CD4-positive, alpha-beta T cell treated with Interleukin-6 for 4 hours (primary cell): Measurements from ENCODE around the gene TRAF2.

ENCODE experiments used
- DNase-seq: peaks from one replicate; pipeline ENCODE4 v3.0.0-alpha.2; 2020; ENCODE audit warnings: mixed read lengths

The TRAF2 gene

GRCh38 chr9:136965771-136966484 is 79.6 kb downstream of the TRAF2 start:
- DNase-seq = peak; percentile 37

DNA sequence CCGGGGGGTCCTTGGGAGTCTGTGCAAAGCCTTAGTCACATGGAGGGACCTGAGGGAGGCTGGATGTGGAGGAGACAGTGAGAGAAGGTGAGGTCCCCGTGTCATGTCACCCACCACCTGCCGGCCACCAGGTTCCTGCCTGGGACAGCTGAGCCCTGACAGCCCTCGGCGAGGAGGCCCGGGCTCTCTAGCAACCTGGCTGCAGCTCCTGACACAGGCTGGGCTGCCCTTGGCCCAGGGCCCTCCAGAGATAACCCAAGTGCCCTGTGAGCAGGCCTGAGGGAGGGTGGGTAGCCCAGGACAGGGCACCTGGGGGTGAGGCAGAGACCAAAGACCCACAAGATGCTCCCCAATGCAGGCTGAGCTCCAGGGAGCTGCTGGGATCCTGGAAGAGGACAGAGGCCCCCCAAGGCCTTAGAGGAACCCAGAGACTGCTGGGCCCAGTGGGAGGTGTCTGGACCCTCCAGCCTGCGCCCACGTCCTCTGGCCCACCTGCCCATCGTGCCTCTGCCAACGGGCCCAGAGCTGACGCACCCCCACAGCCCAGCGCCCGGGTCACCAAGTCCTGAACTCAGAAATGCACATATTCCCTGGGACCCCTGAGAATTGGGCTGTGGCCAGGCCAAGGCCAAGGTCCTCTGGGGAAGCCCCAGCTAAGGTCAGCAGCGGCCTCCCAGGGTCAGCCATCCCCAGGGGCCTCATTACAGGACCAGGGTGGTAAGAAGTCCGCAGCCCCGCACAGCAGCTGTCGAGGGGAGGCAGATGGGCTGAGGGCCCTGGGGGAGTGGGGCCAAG is 82.2 kb downstream of the TRAF2 start:
- DNase-seq = no peak

- DNase-seq = no peak
These were observed 82.8 kb downstream of the TRAF2 start for GRCh38 chr9:136969150-136969549.

DNA sequence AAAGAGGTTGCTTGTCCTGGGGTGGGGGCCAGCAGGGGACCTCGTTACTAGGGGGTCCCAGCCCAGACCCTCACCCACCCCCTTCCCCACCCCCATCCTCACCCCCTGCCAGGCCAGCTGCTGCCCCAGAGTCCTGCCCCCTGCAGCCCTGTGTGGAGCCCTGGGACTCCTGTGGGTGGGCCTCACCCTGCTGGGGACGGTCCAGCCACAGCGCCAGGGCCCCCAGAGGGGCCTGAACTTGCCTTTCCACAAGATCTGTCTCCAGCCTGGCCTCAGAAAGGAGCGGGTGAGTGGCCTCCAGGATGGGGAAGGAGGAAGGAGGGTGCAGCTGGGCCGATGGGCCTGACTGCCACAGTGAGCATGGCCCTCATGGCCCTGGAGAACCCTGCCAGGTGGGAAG is 83.5 kb downstream of the TRAF2 start:
- no peak for DNase-seq

DNA sequence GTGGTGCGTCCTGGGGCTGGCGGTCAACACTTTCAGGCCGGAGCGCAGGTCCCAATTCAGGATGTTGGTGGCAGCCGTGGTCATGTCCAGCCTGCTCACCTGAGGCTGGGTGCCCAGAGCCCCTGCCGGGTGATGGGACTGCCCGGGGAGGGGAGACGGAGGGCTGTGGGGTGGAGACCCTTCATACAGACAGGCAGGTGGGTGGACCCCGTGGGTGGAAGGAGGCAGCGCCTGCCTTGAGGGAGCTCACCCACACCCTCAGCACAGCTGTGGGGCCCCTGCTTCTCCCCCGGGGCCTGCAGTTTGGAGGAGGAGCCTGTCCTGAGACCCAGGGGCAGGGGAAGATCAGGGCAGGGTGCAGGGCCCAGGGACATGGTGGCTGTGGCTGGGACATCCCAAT is 84.0 kb downstream of the TRAF2 start:
- DNase-seq = no peak

DNA sequence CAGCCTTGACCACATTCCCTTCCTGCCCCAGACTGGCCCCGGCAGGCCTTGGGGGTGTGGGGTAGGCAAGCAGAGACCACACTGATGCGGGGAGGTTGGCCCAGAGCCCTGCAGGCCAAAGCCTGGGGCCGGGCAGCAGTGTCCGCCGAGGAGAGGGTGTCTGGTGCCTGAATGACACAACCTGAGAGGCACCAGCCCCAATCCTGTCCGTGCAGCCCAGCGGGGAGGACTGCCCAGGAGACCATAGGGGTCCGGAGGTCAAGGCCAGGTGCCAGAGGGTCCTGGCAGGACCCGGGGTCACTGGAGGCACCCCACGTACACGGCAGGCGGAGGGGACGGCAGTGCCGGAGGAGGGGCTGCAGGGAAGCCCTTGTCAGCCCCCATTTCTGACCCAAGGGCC is 85.4 kb downstream of the TRAF2 start:
- DNase-seq = no peak

- no peak for DNase-seq
These were observed 86.0 kb downstream of the TRAF2 start for GRCh38 chr9:136972335-136972734.

DNA sequence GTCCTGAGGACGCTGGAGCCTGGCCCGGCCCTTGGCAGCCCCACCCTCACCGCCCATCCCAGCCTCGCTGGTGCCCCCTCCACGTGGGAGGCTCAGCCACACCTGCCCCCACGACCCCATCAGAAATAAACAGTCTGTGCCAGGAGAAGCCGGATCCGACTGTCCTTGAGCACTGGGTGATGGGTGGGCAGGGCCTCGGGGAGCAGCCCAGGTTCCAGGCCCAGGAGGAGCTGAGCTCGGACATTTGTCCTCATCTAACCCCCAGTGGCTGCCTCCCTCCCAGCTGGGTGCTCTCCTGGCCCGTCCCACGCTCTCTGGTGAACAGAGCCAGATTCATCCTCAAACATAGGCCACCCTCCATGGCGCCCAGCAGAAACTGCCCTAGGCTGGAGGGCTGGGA is 86.4 kb downstream of the TRAF2 start:
- no peak for DNase-seq

GRCh38 chr9:136973618-136974617 is 87.6 kb downstream of the TRAF2 start:
- DNase-seq = no peak

GRCh38 chr9:136974817-136975535 is 88.7 kb downstream of the TRAF2 start:
- peak; percentile 45 for DNase-seq

DNA sequence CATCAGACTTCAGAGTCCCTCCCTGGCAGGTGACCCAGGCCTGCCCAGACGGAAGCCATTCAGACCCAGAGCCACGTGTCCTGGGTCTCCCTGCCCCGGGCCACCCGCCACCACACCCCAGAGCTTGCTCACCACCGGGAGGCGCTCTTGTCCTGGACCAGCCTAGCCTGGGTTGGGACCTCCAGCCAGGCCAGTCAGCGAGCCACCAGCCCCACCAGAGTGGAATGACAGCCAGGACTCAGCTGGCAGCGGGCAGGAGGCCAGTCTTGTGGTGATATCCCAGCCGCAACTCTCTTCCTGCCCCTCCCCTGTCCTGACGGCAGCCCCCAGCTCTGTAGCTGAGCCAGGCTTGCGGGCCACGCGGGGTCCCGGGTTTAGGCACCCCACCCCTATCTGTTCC is 89.3 kb downstream of the TRAF2 start:
- DNase-seq = peak; percentile 37
